ENCODE results near the gene SIAE.

GRCh38 chr11:124612045-124612444, 61.5 kb downstream of the SIAE start:
- TF ChIP-seq CTCF (IDR thresholded peaks at IDR 0.05) (no peak), POLR2A (IDR thresholded peaks at IDR 0.05) (no peak), EP300 (IDR thresholded peaks at IDR 0.05) (no peak)
